SKM-1 (cell line): Measurements from ENCODE around the gene ZNF70.

Experiments used
- DNase-seq: peaks from one replicate; lab custom pipeline; 2025; ENCODE audit not compliant: unreplicated experiment; lab: John Stamatoyannopoulos, UW

The ZNF70 gene

DNA sequence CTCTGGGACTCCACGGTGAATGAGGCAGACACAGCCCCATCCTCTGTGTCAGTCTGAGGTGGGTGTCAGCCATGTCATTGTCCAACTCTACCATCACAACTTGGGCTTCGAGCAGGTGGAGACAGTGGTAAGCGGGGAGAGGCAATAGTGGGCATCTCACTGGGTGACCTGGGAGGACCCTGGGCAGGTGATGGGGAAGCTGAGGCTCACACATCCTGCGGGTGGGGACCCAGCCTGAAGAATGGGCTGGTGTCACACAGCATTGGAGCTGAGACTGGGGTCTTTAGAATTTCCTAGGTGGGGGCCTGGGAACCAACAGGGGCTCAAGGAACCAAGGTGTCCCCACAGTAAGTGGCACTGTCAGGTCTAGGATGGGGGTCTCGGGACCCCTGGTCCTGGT is 28.8 kb upstream of the ZNF70 start:
- DNase-seq: no peak

DNA sequence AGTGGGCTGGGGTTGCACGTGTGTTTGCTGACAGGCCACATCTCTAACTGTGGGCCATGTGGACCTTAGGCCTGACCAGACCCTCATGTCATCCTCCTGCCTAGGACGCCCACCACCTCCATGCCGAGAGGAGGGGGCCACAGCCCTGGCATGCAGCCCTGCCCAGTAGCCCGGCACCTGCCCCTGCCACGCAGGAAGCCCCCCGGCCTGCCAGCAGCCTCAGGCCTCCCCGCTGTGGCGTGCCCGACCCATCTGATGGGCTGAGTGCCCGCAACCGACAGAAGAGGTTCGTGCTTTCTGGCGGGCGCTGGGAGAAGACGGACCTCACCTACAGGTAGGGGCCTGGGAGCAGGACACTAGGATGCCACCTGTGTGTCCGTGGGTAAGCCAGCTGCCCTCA is 28.2 kb upstream of the ZNF70 start:
- no peak for DNase-seq

DNA sequence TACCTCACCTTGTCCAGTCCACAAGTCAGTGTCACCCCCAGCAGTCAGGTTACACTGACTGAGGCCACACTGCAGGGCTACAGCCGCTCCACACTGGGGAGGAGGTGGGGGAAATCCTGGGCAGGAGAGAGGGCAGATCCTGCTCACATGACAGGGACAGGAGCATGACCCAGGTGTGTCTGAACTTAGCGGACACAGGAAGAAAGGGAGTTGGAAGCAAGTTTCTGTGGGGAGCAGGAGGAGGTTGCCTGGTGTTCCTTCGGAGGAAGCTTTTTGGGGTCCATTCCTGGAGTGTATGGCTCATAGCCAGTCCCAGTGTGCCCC is 27.6 kb upstream of the ZNF70 start:
- DNase-seq: no peak

DNA sequence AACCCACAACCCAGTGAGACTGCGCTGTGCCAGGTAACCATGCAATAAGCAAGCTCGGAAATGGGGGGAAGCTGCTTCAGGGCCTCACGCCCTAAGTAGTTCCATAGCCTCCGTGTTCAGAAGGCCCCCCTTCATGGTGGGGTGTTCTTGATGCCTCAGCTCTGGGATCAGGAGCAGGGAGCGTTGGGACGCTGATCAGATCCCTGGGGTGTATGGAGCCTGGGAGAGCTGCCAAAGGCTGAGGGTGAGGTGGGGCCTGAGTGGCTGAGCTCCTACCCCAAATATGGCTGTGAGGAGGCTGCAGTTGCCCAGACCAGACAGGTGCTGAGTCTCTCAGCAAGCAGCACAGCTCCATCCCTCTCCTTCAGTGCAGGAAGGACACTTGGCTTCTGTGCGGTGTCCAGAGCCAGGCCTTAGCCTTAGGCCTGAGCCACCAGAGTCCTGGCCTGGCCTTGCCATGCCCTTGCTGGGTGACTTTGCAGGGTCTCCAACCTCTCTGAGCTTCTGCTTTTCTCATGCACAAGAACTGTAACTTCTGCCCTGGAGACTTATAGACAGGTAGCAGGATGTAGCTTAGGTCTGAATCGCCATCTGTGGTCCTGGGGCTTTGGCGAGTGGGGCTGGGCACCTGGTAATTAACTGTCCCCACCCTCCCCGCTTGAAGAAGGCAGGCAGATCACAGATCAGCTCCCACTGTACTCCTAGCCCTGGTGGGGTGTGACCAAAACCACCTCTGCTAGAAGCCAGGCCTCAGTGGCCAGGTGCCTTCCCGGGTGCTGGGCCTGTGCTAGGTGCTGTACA is 27.1 kb upstream of the ZNF70 start:
- DNase-seq: no peak

DNA sequence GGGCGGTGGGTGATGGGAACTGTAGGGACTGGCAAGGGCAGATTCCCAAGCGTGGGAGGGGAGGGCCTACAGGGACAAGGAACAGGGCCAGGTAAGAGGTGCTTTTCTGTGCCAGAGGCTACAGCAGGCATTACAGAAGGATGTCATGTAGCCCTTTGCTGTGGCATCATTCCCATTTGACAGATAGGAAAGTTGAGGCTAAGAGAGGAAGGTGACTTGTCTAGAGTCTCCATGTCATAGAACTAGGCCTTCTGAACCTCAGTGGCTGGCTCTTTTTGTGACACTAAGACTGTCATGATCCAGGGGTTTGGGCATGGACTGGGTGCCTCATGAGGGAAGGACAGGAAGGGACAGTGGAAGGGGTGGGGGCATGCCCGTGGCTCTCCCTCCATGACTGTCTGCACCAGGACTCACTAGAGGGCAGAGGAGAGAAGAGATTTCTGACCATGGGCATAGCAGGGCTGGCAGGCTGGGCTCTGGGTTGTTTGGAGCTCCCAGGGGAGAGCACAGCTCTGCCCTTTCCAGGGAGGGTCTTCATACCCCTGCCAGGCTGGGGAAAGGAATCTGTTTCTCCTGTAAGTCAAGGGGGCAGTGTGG is 25.0 kb upstream of the ZNF70 start:
- DNase-seq: no peak

DNA sequence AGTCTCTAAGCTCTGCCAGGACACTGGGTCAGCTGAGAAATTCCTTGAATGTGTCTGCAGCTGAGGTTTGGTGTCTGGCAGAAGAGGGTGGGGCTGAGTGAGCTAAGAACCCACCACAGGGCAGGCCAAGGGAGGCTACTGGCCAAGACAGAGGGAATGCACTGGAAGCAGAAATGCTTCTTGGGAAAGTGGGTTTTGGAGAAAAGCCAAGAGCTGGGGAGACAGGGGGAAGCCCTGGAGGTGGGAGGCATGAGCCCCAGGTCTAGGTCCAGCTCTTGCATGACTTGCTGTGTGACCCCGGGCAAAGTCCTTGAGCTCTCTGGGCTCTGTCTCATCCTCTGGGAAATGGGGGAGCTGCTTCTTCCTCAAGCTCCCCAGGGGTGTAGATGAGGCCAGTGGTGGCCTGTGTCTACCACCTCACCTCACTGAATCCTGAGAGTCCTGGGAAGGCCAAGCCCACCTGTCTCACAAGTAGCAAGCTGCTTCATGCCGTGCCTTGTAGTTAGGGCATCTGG is 24.1 kb upstream of the ZNF70 start:
- DNase-seq: no peak

DNA sequence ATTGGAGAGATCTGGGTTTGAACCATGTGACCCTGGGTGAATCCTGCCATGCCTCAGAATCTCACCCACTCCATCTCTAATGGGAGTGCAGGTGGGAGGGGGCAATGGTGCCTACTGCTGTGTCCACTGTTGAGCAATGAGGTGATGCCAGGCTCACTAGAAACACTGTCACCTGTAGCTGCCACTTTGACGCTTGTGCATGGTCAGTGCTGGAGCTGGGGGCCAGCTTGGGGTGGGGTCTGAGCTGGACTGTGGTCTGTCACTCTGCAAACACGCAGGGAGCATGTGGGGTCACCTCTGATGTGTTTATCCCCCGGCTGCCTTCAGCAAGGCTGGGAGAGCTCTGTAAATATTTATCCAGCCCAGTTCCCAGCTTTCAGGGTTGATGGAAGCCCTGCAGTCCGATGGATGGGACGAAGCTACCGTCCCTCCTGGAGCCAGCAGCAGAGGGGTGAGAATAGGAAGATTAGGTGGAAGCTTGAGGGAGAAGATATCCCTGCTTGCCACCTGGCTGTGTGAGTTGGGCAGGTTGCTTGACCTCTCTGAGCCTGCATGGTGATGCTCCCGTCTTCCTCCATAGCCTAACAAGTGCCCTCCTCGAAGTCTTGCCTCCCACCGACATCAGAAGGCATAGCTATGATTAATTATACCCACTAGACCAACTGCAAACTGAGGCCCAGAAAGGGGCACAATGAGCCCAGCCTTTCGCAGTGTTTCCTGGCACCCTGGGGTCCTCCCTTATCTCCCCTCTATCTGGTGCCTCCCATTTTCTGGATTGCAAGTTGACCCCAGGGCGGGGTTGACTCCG is 23.4 kb upstream of the ZNF70 start:
- DNase-seq: no peak

DNA sequence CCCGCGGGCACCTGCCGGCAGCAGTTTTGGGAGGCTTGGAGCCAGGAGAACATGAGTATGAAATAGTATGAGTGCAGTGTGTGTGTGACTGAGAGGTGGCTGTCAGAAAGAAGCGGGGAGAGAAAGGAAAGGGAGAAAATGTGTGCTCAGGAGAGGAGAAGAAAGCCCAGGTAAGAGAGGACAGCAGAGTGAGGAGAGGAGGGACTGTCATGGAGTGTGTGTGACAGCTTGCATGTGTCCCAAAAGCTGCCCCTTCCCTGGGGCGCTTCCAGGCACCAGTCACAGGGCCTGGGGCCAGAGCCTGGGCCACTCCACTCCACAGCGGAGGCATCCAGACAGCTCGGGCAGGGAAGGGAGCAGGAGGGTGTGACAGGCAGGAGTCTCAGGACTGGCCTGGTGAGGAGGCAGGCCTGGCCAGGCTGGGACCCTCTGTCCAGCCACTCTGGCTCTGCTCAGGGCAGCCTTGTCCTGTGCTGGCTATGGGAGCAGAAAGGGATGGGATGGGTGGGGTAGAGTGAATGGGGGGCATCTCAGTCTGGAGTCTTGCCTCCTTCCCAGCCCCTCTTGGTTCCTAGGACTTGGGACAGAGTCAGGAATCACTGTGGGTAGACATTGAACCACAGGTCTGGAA is 22.7 kb upstream of the ZNF70 start:
- DNase-seq: no peak

DNA sequence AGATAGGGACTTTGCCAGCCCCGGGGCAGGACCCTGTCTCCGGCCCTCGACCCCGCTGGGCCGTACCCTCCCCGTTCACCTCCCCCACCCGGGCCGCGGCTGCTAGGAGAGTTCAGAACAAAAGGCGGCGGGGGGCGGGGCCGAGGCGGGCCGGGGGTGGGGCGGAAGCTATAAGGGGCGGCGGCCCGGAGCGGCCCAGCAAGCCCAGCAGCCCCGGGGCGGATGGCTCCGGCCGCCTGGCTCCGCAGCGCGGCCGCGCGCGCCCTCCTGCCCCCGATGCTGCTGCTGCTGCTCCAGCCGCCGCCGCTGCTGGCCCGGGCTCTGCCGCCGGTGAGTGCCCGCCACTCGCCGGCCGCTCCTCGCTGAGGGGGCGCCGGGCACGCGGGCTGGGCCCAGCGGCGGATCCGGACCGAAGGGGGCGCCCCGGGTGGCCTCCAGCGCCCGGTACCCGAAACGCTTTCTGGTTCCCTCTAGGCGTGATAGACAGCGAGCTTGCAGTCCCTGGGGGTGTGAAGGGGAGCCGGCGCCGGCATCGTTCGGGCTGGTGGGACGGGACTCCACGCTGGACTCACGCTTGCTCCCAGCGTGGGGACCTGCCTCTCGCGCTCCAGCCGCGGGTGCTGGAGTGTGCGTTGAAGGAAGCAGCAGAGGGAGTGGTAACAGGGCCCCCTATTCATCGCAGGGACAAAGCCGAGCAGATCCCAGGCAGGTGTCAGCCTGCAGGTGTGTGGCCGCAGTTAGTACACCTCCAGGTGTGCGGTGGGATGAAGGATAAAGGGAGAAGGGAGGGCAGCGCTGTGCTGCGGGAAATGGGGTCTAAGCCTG is 21.9 kb upstream of the ZNF70 start, which contains the start of gene MMP11:
Gene MMP11 (plus strand): TSS at position 201 of the 825 bp plus-strand sequence. CDS start 22 bp downstream, at position 223.
- DNase-seq: no peak

DNA sequence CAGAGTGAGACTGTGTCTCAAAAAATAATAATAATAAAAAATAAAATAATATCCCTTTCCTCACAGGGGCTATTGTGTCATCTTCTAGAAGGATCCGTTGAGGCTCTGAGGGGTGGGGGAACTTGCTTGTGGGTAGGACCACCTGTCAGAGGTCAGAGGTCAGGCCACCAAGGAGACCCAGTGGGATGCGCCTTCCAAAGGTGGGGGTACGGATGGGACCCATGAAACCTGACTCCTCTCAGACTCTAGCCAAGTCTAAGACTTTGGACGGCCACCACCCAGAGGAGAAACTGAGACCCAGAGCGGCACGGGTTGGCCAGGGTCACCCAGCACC is 21.4 kb upstream of the ZNF70 start:
- DNase-seq: no peak

DNA sequence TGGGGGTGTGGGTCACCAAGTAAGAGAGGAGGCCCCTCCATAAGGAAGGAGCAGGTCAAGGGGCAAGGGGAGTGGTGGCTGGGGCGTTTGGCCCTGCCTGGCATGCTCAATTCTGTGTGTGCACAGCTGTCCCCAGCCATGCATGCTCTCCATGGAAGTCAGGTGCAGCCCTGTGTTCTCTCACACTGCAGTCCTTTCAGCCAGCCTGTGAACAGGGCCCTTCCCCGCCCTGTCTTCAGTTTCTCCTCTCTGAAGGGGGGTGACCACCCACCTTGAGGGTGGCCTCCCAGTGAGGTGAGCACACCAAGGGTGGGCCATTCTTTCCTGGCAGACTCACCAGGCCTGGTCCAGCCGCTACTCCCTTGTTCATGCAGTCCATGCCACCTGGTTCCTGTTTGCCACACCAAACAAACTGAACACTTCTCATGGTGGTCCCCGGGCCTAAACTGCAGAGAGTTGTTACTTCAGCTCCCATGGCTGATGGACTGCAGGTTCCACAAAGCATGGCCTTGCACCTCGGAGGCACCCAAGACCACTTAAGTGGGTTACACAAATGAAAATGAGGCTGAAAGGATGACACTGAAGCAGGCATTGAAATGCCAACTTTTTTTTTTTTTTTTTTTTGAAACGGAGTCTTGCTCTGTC is 18.5 kb upstream of the ZNF70 start:
- DNase-seq: no peak

DNA sequence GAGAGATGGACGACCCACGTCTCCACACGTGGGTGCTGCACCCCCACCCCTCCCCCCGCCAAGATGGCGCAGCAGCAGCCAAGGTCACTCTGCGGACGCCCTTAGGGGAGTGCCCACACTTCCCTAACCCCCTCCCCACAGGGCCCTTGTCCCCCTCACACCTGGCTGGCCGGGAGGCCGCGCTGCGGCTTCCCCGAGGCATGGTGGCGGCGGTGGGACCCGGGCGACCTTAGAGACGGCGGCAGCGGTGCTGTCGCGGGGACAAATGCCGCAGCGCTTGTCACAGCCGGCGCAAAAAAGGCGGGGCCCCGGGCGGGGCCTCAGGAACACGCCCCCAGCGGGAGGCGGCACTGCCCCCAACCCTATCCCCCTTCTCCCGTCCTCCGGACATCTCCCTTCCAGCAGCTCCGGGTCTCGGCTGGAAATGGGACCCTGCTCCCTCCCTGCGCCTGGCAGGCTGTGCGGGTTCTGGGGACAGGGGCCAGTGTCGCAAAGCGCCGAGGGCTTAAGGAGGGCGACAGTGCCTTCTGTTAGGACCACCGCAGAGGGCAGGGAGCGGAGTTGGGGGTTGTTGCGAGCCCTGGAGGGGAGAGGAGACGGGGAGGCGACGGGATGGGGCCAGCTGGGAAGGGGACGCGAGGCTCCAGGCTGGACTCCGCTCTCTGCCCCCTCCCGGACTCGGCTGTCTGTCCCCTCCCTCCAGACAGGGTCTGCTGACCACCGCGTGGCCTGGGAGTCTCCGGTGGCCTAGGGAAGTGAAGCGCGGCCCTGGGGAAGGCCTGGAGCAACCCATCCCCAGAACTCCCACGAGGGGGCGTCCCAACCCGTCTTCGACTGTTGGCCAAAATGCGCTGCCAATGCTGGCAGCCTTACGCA is 17.0 kb upstream of the ZNF70 start, which contains the start of gene CHCHD10:
Gene CHCHD10 (minus strand): TSS at position 300 of the 876 bp plus-strand sequence. CDS start 98 bp downstream, at position 202.
- peak; percentile 66 for DNase-seq

DNA sequence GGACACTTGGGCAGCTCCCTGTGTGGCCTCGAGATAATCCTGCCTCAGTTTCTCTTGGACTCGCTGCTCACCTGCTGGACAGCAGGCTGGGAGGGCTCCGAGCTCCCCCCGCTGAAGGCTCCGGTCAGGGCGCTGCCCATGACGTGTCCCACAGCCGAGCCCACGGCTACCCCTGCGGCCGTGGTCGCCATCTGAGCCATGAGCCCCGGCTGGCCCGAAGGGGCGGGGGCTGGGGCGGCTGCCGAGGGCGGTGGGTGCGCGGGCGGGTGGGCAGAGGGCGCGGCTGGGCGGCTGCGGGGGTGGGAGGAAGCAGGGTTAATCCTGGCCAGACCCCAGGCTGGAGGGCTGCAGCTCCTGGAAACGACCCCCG is 16.4 kb upstream of the ZNF70 start:
- no peak for DNase-seq

DNA sequence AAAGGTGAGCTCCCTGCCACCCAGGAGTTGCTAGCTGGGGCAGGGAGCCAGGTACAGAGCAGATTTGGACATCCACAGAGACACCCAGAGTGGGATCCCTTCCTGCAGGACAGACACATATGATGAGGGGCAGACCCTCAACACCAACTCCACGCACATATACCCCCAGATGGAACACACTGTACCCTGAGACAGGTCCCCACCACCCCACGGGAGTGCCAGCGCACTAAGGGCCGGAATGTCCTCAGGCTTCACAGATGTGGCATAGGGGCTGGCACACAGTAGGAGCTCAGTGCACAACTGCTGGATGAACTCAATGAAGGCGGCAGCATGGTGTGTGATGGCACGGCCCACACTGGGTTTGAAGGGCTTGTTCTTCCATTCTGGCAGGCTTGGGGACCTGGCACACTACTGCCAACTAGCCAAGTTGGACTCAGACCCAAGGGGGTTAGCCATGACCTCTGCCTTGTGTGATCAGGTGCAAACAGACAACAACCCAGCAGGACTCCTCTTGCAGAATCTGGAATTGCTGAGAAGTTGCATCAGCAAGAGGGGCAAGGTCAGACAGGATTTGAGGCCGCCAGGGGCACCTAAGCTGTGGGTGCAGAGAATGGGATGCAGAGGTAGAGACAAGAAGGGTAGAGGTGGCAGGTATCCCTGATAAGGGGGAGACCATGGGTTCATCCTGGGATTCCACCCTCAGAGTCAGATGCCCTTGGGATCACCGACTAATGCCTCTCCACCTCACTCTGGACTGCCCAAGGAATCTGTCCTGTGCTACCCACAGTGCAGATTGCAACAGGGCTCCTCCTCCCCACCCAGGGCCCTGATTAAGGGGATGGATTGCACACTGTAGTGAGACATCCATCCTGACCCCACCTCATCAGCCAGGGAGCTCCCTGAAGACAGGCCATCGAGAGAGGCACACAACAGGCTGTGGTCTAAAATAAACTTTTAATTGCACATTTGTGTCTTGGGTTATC is 14.3 kb upstream of the ZNF70 start:
- DNase-seq: no peak

DNA sequence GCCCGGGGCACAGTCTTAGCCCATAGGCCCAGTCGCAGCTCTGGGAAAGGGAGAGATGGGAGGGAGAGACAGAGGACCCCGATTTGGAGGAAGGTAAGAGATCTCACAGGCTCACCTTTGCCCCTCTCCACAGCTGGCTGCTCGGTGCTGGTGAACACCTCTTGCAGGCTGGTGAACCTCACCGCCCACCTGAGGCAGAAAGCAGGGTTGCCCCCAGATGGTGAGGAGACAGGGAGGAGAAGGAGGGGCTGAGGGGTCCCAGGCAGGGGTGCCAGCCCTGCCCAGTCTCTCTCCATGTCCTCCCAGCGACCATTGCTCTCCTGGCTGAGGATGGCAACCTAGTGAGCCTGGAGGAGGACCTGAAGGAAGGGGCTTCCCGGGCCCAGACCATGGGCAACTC is 13.0 kb upstream of the ZNF70 start:
- no peak for DNase-seq

DNA sequence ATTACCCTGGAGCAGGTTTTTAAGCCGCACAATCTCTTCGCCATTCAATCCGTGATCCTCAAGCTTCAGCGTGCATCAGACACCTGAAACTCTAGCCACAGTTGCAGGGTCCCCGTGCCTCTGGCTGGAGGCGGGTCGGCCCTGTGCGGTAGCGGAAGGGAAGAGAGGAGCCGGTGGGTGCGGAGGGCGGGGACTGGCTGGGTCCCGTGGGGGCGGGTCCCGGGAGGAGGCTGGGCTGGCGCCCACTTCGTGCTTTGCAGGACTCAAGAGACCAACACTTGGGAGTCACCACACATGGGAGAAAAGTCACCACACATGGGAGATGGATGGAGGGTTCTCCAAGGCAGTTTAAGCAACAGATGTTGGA is 12.7 kb upstream of the ZNF70 start:
- no peak for DNase-seq

DNA sequence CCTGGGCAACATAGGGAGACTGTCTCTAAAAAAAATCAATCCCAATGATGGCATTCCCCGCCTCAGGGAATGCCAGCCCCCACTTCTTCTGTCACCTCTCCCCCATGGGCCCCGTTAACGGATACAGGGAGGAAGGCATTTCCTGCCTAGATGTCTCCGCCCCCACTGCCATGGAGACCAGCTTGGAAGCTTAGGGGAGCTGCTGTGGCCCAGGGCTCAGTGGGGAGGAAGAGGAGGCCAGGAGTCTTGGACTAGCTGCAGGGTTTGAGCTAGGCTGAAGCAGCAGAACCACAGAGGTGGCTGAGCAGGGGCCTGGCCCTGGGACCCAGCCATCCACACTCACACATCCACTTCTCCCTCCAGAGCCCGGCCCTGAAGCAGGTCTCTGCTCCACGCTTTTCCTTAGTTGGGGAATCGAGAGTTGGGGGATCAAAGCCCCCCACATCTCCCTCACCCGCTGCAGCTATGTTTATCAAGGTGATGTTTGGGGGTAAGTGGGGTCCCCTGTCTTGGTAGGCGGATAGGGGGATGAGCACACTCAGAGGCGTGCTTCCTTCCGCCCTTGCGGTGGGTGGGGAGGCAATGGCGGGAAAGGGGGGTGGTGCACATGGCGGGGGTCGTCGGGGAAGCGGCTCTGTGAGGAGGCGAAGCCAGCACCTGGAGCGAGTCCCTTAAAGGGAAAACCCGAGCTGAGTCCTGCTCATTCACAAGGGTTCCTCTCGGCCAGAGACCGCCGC is 12.1 kb upstream of the ZNF70 start, which contains the start of gene C22orf15:
Gene C22orf15 (plus strand): TSS at position 149 of the 737 bp plus-strand sequence. CDS start 317 bp downstream, at position 466.
- no peak for DNase-seq
